ENCODE results near the gene B3GAT3. TPM values are rescaled to one million over a fixed set of nuclear protein-coding genes. Genes with fewer than 3 reads are reported as not detected.
A peak's percentile ranks its signal among the peaks of the same experiment; 100 is the strongest.

B3GAT3 gene
- total and polyA plus RNA-seq, 10 of the 15 experiments (the other 5 are each of a cell fraction or from before 2014, with no cell fraction given): 0.31 to 52.7 (median 29.8) TPM

- TF ChIP-seq SMARCA5 (IDR thresholded peaks at IDR 0.05) (peak; percentile 88), TCF12 (IDR thresholded peaks at IDR 0.05; ENCODE audit: low read depth, low read length) (no peak), CBFB (IDR thresholded peaks at IDR 0.05; ENCODE audit: low read depth) (no peak), EED (IDR thresholded peaks at IDR 0.05; ENCODE audit: low read depth) (0 out of 2 replicates have a peak, but pooled peaks have one; percentile 12), CBX3 (IDR thresholded peaks at IDR 0.05; ENCODE audit: borderline replicate concordance, low read depth) (no peak), ZNF217 (IDR thresholded peaks at IDR 0.05) (no peak), ETV6 (conservative IDR thresholded peaks at IDR 0.05 in 1 of 2, IDR thresholded peaks at IDR 0.05 in 1 of 2; ENCODE audit: borderline replicate concordance in 1 of 2, low read depth in 1 of 2) (no peak; a peak in 1 of 4 replicates), SIX5 (IDR thresholded peaks at IDR 0.05; ENCODE audit: low read depth, low read length, severe bottlenecking) (no peak), SP1 (IDR thresholded peaks at IDR 0.05; ENCODE audit: low read depth, low read length) (no peak), IKZF2 (IDR thresholded peaks at IDR 0.05) (no peak; a peak in 1 of 4 replicates), EGR1 (IDR thresholded peaks at IDR 0.05; ENCODE audit: borderline replicate concordance in 1 of 2, low read depth in 2 of 2, low read length in 2 of 2) (peak in 1 of 2 experiments; percentile 86; a peak in 2 of 3 replicates), NR2C1 (IDR thresholded peaks at IDR 0.05) (no peak), JUNB (IDR thresholded peaks at IDR 0.05) (no peak), TAF1 (IDR thresholded peaks at IDR 0.05; ENCODE audit: borderline replicate concordance, low read depth, low read length) (no peak; the same call in 1 of the 2 replicates), NBN (IDR thresholded peaks at IDR 0.05) (peak; percentile 9; the same call in 1 of the 2 replicates), NFYA (IDR thresholded peaks at IDR 0.05; ENCODE audit: borderline replicate concordance, low read depth, low read length) (no peak), ZNF384 (IDR thresholded peaks at IDR 0.05; ENCODE audit: borderline replicate concordance, low read depth, low read length) (no peak), RUNX3 (IDR thresholded peaks at IDR 0.05; ENCODE audit: low read length) (no peak), NKRF (conservative IDR thresholded peaks at IDR 0.05) (peak; percentile 83)
- TF ChIP-seq, protein P1, sequence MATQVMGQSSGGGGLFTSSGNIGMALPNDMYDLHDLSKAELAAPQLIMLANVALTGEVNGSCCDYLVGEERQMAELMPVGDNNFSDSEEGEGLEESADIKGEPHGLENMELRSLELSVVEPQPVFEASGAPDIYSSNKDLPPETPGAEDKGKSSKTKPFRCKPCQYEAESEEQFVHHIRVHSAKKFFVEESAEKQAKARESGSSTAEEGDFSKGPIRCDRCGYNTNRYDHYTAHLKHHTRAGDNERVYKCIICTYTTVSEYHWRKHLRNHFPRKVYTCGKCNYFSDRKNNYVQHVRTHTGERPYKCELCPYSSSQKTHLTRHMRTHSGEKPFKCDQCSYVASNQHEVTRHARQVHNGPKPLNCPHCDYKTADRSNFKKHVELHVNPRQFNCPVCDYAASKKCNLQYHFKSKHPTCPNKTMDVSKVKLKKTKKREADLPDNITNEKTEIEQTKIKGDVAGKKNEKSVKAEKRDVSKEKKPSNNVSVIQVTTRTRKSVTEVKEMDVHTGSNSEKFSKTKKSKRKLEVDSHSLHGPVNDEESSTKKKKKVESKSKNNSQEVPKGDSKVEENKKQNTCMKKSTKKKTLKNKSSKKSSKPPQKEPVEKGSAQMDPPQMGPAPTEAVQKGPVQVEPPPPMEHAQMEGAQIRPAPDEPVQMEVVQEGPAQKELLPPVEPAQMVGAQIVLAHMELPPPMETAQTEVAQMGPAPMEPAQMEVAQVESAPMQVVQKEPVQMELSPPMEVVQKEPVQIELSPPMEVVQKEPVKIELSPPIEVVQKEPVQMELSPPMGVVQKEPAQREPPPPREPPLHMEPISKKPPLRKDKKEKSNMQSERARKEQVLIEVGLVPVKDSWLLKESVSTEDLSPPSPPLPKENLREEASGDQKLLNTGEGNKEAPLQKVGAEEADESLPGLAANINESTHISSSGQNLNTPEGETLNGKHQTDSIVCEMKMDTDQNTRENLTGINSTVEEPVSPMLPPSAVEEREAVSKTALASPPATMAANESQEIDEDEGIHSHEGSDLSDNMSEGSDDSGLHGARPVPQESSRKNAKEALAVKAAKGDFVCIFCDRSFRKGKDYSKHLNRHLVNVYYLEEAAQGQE (IDR thresholded peaks at IDR 0.05; ENCODE audit: low read depth, low read length): no peak
- TF ChIP-seq, protein P2, sequence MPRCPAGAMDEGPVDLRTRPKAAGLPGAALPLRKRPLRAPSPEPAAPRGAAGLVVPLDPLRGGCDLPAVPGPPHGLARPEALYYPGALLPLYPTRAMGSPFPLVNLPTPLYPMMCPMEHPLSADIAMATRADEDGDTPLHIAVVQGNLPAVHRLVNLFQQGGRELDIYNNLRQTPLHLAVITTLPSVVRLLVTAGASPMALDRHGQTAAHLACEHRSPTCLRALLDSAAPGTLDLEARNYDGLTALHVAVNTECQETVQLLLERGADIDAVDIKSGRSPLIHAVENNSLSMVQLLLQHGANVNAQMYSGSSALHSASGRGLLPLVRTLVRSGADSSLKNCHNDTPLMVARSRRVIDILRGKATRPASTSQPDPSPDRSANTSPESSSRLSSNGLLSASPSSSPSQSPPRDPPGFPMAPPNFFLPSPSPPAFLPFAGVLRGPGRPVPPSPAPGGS (IDR thresholded peaks at IDR 0.05; ENCODE audit: borderline replicate concordance, insufficient read depth, low read depth, low read length, poor library complexity, severe bottlenecking): peak; percentile 18
- TF ChIP-seq, protein P3, sequence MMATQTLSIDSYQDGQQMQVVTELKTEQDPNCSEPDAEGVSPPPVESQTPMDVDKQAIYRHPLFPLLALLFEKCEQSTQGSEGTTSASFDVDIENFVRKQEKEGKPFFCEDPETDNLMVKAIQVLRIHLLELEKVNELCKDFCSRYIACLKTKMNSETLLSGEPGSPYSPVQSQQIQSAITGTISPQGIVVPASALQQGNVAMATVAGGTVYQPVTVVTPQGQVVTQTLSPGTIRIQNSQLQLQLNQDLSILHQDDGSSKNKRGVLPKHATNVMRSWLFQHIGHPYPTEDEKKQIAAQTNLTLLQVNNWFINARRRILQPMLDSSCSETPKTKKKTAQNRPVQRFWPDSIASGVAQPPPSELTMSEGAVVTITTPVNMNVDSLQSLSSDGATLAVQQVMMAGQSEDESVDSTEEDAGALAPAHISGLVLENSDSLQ (IDR thresholded peaks at IDR 0.05): peak; percentile 55
These were observed 20.2 kb downstream of the B3GAT3 start, which contains the start of gene MTA2 (continued) for GRCh38 chr11:62601372-62602140.
